ENCODE data around the gene BRICD5.

Gene BRICD5

DNA sequence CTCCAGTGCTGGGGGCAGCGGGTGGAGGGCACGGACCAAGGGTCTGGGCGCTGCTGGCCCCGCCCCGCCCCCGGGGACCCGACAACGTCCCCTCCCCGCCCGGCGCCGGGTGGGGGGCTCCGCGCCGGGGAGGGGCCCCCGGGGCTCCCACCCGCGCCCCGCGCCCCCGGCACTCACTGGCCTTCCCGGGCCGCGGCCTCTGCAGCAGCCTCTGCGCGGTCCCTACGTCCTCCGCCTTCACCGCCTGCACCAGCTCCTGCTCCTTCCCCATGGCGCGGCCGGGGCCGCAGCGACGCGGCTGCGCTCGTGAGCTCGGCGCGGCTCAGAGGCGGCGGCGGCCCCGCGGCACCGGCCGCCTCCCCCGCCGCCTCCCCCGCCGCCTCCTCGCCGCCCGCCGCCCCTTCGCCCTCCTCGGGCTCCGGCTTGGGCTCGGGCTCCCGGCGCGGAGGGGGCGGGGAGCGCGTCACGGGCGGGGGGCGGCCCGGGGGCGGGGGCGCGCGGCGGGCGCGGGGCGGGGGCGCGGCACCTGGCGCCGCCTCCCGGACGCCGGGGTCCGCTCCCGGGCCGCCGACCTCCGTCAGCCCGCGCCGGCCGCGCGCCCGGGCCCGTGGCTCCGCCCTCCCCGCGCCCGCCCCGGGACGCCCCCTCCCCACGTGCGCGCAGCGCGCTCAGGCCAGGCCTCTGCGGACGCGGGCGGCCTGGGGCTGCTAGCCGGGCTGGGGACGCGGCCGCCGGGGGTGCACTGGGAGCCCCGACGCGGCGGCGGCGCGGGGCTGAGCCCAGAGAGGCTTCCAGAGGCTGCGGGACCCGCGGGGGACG is 14.3 kb downstream of the BRICD5 start, which contains the start of gene CASKIN1:
CASKIN1 (minus strand) TSS at position 444 of the 819 bp plus-strand sequence; CDS start at position 271, 173 bp downstream.
- DNase-seq = no peak

DNA sequence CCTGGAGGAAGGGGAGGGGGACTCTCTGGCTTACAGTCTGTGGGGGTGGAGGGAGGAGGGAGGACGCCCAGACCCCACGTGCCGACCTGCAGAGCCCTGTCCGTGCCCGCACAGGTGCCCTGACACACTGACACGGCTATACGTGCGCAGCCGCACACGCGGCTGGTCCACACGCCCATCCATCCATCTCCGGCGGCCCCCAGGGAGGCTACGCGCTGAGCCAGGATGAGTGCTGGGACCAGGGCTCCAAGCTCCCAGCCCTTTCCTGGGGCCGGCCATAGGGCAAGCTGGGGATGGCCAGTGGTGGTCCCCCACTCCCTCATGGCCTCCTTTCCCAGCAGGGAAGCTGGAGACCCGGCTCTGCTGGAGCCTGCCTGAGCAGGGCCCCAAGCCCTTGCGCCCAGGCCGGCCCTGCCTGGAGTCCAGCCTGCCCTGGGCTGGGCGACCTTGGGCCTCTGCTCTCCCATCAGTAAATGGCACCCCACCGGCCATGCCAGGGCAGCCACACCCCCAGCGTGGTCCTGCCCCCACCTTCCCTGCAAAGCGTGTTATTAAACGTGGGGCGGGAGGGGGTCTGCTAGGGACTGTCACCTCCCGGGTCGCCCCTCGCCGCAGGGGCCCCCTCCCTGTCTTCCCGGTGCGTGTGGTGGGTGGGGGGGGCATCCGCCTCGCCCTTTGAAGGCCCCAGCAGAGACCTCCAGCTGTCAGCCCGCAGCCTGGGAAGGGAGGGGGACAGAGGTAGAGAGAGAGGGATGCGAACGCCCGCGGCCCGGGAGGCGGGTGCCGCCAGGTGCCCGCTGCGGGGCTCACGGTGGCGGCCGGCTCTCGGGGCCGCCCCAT is 15.1 kb downstream of the BRICD5 start:
- DNase-seq = no peak

DNA sequence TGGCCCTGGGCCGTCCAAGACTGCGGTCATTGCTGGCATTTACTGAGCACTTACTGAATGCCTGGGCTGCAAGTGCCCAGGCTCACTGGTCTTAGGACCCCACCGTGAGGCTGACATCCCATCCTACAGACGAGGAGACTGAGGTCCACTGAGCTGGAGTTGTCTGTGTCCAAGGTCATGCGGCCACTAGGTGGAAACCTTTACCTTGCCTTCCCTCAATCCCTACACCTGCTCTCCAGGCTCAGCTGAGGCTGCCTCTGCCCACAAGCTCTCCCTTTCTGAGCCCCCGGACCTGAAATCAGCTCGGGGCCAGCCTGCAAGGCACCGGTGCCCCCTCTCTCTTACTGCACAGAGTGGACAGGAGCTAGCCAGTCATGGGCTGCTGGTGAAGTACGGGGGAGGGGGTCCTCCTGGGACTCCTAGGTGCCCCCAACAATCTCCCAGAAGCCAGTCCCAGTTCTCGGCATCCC is 15.8 kb downstream of the BRICD5 start:
- DNase-seq = peak; percentile 68

- no peak for DNase-seq
Measured at GRCh38 chr16:2194166-2194834, 16.4 kb downstream of the BRICD5 start.

DNA sequence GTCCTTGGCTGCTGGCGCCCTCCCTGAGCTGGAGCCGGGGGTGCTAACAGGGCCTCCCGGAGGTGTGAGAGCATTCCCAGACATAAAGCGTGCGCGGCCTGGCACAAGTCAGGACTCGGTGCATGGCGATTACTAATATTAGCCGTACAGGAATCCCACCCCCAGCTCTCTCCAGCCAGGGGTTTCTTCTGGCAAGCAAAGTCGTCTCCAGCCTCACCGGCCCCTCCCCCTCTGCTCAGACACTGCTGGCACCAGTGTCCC is 19.3 kb downstream of the BRICD5 start:
- DNase-seq = no peak

- DNase-seq = no peak
Measured at GRCh38 chr16:2190659-2191445, 19.8 kb downstream of the BRICD5 start.

DNA sequence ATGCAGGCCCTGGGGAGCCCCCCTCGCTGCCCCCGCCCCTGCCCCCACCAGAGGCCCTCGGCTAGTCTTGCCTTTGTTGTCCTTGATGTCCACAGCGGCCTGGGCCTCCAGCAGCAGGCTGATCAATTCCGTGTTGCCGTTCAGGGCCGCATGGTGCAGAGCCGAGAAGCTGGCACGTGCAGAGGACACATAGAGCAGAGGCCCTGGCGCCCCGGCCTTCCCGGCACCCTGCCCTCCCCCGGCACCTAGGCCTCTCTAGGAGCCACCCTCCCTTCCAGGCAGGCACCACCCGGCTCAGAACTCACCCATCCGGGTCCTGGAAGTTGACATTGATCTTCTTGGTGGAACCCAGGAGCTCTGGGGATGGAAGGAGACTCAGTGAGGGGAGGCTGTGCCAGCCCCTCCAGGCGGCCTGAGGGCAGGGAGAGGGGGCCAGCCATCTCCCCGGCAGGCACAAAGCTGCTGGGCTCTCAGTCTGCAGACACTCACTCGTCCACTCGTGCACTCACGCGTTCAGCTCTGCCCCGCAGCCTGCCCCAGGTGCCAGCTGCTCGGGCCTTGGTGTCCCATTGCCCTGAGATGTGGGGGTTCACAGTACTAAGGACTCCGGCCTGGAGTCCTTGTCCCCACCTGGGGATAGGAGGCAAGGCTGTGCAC is 20.5 kb downstream of the BRICD5 start:
- DNase-seq = no peak

- no peak for DNase-seq
Measured at GRCh38 chr16:2189252-2189893, 21.3 kb downstream of the BRICD5 start.

GRCh38 chr16:2188395-2188794 is 22.3 kb downstream of the BRICD5 start:
- no peak for DNase-seq

DNA sequence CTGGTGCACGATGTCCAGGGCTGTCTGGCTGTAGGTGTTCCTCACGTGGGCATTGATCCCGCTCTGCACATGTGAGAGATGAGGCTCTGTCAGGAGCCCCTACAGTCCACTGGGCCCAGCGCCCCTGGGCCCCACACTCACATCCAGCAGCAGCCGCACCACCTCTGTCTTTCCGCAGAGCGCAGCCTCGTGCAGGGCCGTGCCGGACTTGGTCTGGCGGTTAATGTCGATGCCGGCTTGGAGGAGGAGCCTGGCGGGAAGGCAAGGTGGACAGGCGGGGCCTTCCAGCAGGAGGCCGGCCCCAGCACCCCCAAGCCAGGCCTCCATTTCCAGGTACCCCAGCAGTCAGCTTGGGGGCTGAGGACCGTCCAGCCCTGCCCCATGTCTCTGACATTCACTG is 23.5 kb downstream of the BRICD5 start:
- no peak for DNase-seq

DNA sequence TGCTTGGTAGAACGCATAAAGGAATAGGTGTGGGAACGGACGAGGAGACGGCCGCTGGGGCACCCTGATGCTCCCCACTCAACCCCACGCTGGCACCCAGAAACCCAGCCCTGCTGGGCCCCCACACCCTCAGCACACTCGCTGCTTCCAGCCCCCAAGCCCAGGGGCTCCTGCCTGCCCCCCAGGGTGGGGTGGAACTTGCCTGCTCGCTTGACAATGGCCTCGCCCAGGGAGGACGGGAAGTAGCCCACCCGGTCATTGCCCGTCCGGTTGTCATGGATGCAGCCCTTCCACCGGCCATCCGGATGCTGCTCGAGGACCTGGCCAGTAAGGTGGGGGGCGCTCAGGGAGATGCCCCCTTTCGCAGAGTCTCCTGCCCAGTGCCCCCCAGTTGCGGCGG is 24.2 kb downstream of the BRICD5 start:
- no peak for DNase-seq

DNA sequence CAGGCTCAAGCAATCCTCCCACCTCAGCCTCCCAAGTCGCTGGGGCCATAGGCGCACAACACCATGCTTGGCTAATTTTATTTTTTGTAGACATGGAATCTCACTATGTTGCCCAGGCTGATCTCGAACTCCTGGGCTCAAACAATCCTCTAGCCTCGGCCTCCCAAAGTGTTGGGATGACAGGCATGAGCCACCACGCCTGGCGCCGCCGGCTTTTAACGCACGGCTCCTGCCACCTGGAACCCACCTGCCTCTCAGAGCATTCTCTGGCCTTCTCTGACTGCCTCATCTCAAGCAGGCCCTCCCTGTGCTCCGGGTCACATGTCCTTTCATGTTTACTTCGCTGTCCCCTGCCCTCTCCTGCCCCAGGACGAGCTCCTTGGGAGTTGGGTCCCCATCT is 24.6 kb downstream of the BRICD5 start:
- DNase-seq = no peak

DNA sequence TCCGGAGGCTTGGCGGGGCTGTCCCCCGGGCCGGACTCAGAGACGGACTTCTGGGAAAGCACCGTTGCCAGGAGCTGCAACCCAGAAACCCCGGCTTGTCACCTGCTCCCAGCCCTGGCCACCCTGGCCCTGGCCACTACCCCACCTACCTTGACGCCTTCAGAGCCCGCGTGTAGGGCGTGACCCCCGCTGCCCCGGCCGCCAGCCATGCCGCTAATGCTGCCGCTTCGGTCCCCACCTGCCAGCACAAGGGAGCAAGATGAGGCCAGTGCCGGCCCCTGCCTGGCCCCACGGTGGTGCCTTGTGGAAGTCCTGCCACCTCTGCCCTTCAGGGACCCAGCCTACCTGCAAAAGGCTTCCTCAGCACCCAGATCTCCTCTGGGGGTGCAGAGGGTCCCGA is 25.7 kb downstream of the BRICD5 start:
- no peak for DNase-seq

GRCh38 chr16:2184346-2184745 is 26.3 kb downstream of the BRICD5 start:
- no peak for DNase-seq

- DNase-seq = no peak
Measured at GRCh38 chr16:2183671-2184070, 27.0 kb downstream of the BRICD5 start.

- DNase-seq = no peak
Measured at GRCh38 chr16:2181952-2182351, 28.7 kb downstream of the BRICD5 start.

DNA sequence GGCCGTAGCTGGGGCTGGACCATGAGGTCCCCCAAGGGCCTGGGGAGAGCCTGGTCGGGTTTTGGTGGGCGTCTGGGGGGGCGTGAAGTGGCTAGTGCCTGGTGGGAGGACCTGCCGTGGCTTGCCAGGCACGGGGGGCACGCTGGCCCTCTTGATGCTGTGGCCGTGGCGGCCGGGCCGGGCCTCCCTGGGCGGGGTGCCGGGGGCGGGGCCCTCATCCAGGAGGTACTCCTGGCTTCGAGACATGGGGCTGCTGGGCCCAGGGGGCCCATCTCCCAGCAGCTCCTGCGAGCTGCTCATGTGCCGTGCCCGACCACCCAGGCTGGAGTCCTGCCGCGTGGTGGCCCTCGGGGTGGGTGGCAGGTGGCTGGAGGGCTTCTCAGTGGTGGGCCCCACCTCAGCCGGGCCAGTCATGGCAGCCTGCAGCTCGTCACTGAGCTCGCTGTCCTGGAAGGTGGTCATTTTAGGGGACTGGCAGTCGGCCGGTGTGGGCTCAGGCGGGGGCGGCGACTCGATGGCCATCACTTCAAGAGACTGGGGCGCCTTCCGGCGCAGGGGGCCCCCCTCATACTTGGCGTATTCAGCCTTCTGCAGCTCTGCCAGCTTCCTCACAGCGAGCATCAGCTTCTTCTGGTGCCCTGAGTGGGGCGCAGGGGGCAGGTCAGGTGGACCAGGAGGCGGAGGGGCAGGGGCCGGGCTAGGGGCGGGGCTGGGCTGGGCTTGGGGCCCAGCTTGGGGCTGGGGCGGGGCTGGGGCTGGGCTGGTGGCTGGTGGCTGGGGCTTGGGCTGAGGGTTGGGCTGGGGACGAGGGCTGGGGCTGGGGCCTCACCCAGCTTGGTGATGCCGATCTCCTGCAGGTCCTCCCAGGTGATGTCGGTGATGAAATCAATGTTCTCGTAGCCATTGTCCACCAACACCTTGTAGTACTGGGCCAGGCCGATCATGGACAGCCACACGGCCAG is 29.4 kb downstream of the BRICD5 start:
- no peak for DNase-seq

DNA sequence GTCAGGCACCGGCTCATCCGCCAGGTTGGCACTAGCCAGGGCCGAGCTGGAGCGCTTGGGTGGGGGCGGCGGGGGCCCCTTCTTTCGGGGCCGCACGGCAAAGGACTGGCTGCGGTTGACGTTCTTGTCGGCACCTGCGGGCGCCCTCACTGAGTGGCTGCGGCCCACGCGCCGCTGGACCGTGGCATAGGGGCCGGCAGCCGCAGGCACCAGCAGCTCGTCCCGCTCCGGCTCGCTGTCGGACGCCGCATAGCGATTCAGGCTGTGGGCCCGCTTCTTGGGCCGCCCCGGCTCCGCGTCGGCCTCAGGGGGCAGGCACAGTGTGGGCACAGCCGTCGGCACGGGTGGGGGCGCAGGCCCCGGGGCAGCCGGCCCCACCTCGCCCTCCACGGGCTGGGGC is 30.2 kb downstream of the BRICD5 start:
- DNase-seq = no peak

GRCh38 chr16:2179576-2179975 is 31.1 kb downstream of the BRICD5 start:
- DNase-seq = no peak

GRCh38 chr16:2179107-2179501 is 31.6 kb downstream of the BRICD5 start:
- DNase-seq = no peak
